Osteocyte (in vitro differentiated cells): ENCODE measurements around the gene ALDH16A1. TPM values are rescaled to one million over a fixed set of nuclear protein-coding genes. Genes with fewer than 3 reads are reported as not detected.
A peak's percentile ranks its signal among the peaks of the same experiment; 100 is the strongest.

ENCODE experiments used
- DNase-seq: peaks from one replicate; pipeline ENCODE4 v3.0.0; 2021; ENCODE audit warnings: mixed read lengths; ENCODE audit not compliant: unreplicated experiment; ENCODE audit errors: extremely low spot score
- H3K27ac Mint-ChIP-seq: one replicate; pipeline ENCODE4 v1.8.0; 2021; ENCODE audit warnings: mild to moderate bottlenecking, mixed read lengths; ENCODE audit not compliant: unreplicated experiment
- H3K27me3 Mint-ChIP-seq: one replicate; pipeline ENCODE4 v1.8.0; 2021; ENCODE audit warnings: mixed read lengths; ENCODE audit not compliant: unreplicated experiment
- H3K36me3 Mint-ChIP-seq: one replicate; pipeline ENCODE4 v1.8.0; 2021; ENCODE audit warnings: mixed read lengths; ENCODE audit not compliant: unreplicated experiment
- H3K4me1 Mint-ChIP-seq: one replicate; pipeline ENCODE4 v1.8.0; 2021; ENCODE audit warnings: mixed read lengths; ENCODE audit not compliant: unreplicated experiment
- H3K4me3 Mint-ChIP-seq: one replicate; pipeline ENCODE4 v1.8.0; 2021; ENCODE audit warnings: mild to moderate bottlenecking, moderate library complexity, mixed read lengths; ENCODE audit not compliant: unreplicated experiment
- H3K9me3 Mint-ChIP-seq: one replicate; pipeline ENCODE4 v1.8.0; 2021; ENCODE audit warnings: mixed read lengths; ENCODE audit not compliant: unreplicated experiment
- CTCF ChIP-seq: fragments of 200-600 bp; sonication (generic); IDR thresholded peaks from 2 replicates; pipeline ENCODE4 v1.5.0; 2021; ENCODE audit warnings: antibody characterized with exemption, mild to moderate bottlenecking, moderate library complexity
- total RNA-seq: library from RNA; stranded (reverse); gene quantifications from 2 replicates; pipeline ENCODE4 v1.2.1, GENCODE V29; 2021

The ALDH16A1 gene
- total RNA-seq, 1 donor from 2014 or later = 31.8 TPM

DNA sequence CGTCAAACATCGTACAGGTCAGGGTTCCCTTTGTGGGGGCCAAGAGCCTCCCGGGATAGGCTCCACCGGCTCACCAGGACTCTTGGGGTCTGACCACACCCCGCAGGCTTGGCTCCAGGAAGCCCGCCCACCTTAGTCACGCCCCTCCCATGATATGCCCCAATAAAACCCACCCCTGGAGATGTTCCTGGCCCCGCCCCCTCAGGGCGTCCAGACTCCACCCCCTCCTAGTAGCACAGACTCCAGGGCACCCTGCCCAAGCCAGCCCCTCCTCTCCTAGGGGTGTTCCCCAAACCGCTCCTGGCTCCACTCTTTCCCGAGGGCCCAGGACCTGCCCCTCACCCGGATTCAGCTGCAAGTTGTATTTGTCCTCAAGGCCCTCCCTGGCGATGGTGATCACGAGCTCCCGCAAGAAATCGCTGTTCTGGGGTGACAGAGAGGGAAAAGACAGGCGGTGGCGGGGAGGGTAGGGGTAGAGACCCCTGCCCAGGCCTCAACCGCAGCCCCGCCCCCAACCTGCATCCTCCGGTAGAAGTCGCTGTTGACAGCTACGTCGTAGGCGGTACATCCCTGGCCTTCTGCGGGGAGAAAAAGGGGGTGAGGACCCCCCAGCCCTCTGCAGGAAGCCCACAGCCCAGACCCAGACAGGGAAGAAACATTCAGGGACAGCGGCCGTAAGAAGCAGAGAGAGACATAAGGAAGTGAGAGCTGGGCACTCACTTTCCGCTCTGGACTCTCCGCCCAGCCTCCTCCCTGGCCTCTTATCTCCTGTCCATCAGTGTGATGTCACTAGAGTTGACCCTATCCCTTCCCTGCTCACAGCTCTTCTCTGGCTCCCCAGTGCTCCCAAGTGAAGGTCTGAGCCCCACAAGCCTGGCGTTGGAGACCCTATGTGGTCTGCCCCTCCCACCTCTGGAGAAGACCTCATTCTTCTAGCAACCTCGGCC, 5.3 kb upstream of the ALDH16A1 start:
- H3K27ac Mint-ChIP-seq = no peak overlapping the region
- H3K9me3 Mint-ChIP-seq = no peaks in the 10 kb centered on the region
- DNase-seq = no peak
- TF ChIP-seq CTCF = no peak
- peaks cover 11% of the 10 kb centered on the region for H3K36me3 Mint-ChIP-seq
- H3K4me3 Mint-ChIP-seq = no peak overlapping the region
- H3K4me1 Mint-ChIP-seq = peaks cover 25% of the 10 kb centered on the region
- no peaks in the 10 kb centered on the region for H3K27me3 Mint-ChIP-seq

DNA sequence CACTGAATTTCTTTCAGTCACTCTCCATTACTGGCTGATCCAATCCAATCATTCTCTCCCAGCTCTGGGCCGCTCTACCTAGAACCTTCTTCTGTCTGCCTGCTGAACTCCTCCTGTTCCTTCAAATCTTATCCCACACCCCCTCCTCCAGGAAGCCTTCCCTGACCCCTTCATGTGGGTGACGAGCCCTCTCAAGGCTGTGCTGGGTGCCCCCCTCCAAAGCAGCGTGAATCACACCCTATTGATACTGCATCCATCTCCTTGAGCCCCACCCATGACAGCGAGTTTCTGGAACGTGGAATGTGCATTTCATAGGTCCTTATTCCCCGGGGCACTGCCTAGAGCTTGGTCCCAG, 4.6 kb upstream of the ALDH16A1 start:
- Mint-ChIP-seq H3K27me3 (no peaks in the 10 kb centered on the region), H3K9me3 (no peaks in the 10 kb centered on the region), H3K4me3 (no peak overlapping the region), H3K27ac (no peak overlapping the region), H3K4me1 (peaks cover 27% of the 10 kb centered on the region), H3K36me3 (peaks cover 11% of the 10 kb centered on the region)
- no peak for DNase-seq
- no peak for TF ChIP-seq CTCF

GRCh38 chr19:49450405-49450804, 2.6 kb upstream of the ALDH16A1 start:
- H3K36me3 Mint-ChIP-seq = peaks cover 11% of the 10 kb centered on the region
- peak overlapping the region; percentile 97 for H3K4me3 Mint-ChIP-seq
- H3K27ac Mint-ChIP-seq = peak overlapping the region; percentile 29
- H3K27me3 Mint-ChIP-seq = no peaks in the 10 kb centered on the region
- no peak for TF ChIP-seq CTCF
- peaks cover 30% of the 10 kb centered on the region for H3K4me1 Mint-ChIP-seq
- DNase-seq = no peak
- H3K9me3 Mint-ChIP-seq = no peaks in the 10 kb centered on the region

DNA sequence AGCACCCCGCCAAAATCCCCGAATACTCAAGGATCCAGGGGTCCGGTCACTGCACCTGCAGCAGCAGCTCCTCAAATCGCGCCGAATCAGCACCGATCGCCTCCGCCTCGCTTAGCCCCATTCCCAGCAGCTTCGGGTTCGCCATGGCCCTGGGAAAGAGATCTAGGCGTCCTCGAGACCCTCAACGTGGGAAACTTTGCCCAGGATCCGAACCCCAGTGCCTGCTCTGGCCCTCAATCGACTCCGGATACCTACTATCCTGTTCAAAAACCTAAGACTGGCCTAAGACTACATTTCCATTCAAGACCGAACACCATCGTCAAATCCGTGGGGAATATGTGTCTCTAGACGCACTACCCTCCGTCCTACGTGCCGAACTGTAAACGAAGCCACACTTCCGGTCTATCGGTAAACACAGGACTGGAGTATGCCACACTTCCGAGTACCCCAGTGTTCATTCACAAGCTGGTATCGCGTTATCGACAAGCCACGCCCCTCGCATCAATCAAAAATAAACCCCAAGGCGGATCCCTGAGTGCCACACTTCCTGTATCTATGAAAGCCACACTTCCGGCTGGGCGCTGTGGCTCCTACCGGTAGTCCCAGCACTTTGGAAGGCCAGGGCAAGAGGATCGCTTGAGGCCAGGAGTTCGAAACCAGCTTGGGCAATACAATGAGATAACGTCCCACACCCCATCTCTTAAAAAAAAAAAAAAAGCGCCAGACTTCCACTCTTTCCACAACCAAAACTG, 1.4 kb upstream of the ALDH16A1 start, which contains the start of gene PIH1D1:
Gene PIH1D1 (minus strand): TSS at position 385 of the 752 bp plus-strand sequence. CDS start 240 bp downstream, at position 145.
- H3K36me3 Mint-ChIP-seq = peaks cover 9% of the 10 kb centered on the region
- peak; percentile 97 for DNase-seq
- peak within 1 kb of the TSS; percentile 99 for H3K27ac Mint-ChIP-seq
- H3K27me3 Mint-ChIP-seq = no peaks in the 10 kb centered on the region
- H3K9me3 Mint-ChIP-seq = no peaks in the 10 kb centered on the region
- H3K4me1 Mint-ChIP-seq = peaks cover 30% of the 10 kb centered on the region
- TF ChIP-seq CTCF = no peak
- H3K4me3 Mint-ChIP-seq = peak within 1 kb of the TSS; percentile 97

- Mint-ChIP-seq H3K27ac (peak overlapping the region; percentile 99), H3K4me1 (peaks cover 29% of the 10 kb centered on the region), H3K36me3 (peaks cover 5% of the 10 kb centered on the region), H3K27me3 (no peaks in the 10 kb centered on the region), H3K9me3 (no peaks in the 10 kb centered on the region), H3K4me3 (peak overlapping the region; percentile 97)
- no peak for DNase-seq
- no peak for TF ChIP-seq CTCF
These were observed 774 bp downstream of the ALDH16A1 start for GRCh38 chr19:49453757-49454240.
